NCI-H748 (cell line): Measurements from ENCODE around the gene ZSCAN10.

Experiments
- DNase-seq: peaks from one replicate; lab custom pipeline; 2025; ENCODE audit not compliant: unreplicated experiment; lab: John Stamatoyannopoulos, UW

Gene ZSCAN10

DNA sequence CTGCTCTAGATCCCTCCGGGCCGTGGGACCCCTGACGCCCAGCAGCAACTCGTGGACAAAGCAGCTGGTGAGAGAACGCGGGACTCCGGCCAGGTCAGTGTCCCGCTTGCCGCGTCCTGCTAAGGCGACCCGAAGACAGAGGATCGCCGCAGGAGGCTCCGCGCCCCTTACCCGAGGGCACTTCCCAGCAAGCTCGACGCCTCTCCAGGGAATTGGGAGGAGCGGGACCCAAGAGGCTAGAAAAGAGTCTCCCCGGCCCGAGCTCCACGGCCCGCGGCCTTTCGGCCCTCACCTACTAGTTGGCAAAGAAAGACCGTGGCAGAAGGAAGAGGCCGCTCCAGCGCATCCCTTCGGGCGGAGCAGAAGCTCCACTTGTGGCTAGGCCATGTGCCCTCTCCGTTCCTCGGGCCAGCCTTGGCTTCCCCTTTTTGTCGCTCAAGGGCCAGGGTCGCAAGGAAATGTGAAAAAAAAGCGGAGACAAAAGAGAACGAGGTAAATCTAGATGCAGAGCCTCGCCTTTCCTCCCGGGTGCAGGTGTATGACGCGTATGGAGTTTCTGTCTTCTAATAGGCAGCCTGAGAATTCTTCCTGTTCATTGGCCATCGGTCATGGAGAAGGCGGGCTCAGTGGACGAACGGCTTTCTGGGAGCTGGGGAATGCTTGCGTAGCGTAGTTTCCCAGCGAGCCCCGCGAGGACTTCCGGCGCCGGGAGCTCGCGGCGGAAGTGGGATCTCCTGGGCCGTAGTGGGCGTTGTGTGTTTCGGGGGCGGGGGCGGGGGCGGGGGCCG is 35.4 kb upstream of the ZSCAN10 start, which contains the start of gene ZNF213:
Gene ZNF213 (plus strand): TSS at position 692 of the 788 bp plus-strand sequence. CDS start 2,252 bp downstream, outside the sequence.
- peak; percentile 97 for DNase-seq

DNA sequence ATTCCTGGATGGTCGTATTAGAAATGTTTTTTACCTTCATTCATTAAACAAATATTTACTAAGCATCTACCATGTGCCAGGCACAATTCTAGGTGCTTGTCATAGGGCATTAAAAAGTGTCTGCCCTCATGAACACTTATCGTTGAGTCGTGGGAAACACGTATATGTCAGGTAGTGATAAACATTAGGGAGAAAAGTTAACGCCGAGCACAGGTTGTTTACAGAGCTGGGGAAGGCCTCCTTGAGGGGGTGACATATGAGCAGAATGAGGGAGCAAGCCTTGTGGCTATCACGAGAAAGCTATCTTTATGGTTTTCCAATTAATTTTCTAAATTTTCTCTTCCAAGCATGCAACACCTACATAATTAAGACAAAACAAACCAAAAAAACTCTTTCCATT is 34.8 kb upstream of the ZSCAN10 start:
- DNase-seq = no peak

DNA sequence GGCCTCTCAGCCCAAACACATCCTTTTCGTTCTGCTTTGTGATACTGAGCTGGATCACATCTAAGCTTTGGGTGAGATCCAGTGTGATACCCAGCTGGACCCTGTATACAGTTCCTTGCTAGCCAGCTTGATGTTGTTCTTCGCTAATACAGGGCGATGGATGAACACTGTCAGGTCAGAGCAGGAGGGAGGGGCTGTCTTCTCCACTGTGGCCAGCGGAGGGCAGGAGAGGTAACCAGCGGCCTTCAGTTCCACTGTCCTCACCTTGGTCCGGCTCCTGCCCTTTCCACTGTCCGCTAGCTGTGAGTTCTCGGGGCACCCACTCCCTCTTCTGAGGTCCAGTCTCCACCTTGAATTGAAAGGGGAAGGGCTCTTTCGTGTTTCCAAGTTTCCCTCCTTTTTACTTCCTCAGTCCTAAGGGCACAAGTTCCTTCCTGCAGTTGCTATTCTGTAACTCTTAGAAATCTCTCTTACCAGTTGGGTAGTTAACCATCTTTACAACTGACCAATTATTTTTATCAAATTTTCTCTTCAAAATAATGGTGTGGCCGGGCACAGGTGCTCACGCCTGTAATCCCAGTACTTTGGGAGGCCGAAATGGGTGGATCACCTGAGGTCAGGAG is 32.8 kb upstream of the ZSCAN10 start:
- peak; percentile 39 for DNase-seq

DNA sequence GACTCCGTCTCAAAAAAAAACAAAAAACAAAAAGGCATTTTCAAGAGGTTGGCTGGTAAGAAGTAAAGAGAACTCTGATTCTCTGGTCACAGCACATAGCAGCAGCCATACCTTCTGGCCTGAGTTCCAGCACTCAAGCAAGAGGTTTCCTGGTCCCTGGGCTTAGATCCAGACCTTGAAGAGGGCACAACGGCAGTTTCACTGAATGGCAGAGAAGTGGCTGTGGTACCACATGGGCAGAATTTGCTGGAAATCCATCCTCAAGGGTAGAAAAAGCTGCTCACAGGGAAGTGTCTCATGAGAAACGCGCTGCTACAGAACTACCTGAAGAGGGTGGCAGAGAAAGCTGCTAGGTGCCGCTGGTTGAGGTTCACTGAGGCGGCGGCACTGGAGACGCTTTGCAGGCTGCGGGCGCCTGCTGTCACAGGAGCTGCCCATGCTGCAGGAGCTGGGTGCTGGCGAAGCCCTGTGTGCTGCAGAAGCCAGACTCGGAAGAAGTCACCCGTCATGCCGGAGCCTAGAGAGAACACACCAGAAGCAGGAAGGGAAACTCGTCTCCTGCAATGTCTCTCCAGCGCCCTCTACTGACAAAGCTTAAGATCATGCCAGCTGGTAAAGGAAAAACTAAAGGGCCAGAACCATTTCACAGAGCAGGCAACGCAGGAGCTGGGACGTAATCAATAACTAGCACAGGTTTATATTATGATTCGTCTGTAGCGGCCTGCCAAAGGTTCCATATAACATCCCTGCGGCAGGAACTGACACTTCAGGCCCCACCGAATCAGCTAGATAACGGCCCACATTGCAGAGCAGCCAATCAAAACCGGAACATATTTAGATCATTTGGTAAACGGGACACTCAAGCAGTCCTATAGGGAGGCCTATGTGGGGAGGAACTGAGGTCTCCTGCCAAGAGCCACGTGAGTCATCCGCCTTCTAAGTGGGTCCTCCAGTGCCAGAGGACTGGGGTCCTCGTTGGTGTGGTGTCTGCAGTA is 30.3 kb upstream of the ZSCAN10 start:
- peak; percentile 80 for DNase-seq

DNA sequence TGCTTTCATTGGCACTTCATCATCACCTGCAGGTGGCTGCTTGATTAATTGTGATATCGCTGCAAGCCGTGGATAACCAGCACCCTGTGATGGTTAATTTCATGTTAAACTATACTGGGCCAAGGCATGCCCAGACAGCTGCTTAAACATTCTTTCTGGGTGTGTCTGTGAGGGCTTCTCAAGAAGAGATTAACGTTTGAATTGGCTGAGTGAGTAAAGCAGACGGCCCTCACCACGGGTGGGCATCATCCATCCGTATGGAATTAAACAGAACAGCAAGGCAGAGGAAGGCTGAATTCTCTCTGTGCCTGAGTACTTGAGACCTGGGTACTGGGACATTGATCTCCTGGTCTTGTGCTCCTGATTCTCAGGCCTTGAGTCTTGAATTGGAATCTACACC is 28.7 kb upstream of the ZSCAN10 start:
- DNase-seq = peak; percentile 69

DNA sequence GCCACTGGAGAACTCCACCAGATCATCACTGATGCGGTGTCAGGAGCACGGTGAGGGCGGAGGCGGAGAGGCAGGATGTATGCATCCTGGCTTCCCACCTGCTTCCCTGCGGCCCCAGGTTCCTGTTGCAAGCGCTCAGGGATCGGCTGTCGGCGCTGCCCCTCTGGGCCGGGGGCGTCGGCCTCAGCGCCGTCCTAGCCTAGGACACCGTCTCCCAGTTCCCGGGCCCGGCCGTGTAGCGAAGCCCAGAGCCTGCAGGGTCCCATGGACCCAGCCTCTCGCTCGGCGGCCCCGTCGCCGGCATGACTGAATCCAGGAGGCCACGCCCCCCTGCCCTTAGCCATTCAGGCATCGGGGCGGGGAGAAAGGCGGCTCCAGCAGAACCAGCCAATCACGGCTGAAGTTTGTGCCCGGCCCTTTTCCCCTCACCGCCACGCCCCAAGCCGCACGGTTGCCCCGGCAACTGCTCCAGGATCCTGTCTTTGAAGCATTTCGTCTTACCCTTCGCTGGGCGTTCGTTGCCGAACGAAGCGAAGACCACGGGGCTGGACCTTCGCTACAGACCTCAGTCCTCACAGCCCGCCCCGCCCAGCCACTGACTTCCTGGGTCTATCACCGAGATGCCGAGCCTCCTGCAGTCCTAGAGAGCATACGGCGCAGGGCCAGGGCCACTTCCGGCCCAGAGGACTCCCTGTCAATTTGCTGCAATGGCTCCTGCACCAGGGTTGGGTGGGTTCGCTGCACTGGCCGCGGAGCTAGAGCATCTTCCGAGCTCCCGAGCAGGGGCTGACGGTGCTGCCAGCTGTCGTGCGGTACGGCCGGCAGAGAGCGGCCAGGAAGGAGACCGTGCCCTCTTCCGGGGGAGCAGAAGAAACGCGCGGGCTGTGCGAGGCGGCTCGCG is 25.1 kb upstream of the ZSCAN10 start:
- DNase-seq = peak; percentile 94

DNA sequence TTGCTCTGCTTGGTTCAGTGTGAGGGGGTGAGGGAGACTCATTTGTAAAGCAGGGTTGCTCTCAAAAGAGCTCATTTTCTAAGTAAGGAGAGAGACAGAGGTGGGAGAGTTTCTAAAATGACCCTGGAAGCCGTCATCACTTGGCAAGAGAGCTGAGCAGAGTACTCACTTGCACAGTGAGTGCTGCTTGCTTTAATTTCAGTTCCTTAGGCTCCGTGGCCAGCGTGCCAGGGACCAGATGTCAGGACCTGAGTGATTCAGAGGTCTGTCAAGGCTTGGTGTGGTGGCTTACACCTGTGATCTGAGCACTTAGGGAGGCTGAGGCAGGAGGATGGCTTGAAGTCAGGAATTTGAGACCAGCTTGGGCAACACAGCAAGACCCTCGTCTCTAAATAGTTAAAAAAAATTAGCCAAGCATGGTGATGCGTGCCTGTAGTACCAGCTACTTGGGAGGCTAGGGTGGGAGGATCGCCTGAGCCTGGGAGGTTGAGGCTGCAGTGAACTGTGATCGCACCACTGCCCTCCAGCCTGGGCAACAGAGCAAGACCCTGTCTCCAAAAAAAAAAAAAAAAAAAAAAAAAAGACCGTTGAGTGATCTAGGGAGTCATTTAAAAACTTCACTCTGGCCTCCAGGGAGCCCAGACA is 24.0 kb upstream of the ZSCAN10 start:
- no peak for DNase-seq

DNA sequence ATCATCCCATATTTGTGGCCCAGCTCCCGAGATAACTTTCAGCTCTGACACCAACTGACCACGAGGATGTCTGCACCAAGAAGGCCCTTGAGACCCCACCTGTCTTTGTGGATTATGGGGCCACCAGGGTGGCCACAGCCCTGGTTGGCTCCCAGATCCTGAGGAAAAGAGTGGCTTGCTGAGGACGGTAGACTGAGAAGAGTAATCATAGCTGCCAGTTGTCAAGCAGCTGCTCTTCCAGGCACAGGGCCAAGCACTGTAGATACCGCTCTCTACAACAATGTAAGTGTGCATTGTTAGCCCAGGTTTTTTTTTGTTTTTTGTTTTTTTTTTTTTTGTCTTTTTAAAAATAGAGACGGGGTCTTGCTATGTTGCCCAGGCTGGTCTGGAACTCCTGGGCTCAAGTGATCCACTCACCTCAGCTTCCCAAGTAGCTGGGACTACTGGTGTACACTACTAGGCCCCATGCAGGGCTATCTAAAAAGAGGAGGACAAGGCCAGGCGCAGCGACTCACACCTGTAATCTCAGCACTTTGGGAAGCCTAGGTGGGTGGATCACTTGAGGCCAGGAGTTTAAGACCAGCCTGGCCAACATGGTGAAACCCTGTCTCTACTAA is 22.9 kb upstream of the ZSCAN10 start:
- no peak for DNase-seq

DNA sequence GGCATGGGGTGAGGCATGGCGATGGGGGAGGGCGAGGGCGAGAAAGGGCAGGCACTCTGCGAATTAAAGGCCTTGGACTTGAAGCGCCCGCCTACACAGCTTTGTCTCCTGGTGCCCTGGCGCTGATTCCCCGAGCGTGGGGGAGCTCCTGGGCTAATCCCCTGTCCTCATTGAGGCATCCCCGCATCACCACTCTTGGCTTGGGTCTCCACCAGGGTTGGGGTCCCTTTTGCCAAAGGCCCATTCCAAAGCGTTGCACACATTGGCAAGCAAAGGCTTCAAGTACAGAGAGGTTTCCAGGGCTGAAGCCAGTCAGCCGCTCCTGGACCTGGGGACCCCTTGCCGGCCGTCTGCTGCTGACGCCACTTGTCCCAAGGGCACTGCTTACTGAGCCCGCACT is 21.3 kb upstream of the ZSCAN10 start:
- DNase-seq = no peak

DNA sequence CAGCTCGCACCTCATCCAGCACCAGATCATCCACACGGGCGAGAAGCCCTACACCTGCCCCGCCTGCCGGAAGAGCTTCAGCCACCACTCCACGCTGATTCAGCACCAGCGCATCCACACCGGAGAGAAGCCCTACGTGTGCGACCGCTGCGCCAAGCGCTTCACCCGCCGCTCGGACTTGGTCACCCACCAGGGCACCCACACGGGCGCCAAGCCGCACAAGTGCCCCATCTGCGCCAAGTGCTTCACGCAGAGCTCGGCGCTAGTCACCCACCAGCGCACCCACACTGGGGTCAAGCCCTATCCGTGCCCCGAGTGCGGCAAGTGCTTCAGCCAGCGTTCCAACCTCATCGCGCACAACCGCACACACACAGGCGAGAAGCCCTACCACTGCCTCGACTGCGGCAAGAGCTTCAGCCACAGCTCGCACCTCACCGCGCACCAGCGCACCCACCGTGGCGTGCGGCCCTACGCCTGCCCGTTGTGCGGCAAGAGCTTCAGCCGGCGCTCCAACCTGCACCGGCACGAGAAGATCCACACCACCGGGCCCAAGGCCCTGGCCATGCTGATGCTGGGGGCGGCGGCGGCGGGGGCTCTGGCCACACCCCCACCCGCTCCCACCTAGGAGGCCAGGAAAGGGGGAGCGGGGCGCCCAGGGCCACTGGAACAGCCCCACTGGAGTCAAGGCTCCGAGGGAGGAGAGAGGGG is 20.8 kb upstream of the ZSCAN10 start:
- no peak for DNase-seq

DNA sequence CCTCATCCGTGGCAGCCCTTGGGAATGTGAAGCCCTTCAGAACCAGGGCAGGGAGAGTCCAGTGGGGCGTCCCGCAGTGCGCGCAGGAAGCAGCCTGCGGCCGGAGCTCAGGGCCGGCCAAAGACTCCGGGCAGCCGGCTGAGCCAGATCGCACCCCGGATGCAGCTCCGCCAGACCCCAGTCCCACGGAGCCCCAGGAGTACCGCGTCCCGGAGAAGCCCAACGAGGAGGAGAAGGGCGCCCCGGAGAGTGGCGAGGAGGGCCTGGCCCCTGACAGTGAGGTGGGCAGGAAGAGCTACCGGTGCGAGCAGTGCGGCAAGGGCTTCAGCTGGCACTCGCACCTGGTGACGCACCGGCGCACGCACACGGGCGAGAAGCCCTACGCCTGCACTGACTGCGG is 20.2 kb upstream of the ZSCAN10 start:
- no peak for DNase-seq

DNA sequence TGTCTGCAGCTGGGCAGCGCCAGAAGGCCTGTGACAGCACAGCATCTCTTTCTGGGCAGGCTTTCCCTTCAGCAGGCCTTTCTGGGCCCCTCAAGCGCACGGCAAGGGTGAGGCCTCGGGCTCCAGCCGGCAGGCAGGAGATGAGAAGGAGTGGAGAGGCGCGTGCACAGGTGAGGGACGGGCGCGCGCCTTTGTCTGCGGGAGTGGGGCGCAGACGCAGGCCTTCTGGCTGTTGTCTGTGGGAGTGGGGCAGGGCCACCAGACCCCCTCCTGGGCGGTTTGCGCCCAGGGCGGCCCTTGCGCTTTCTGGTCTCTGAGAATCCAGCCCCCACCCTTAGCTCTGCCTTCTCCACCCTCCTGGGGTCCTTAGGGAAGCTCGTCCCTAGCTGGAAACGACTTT is 19.8 kb upstream of the ZSCAN10 start:
- DNase-seq = no peak

DNA sequence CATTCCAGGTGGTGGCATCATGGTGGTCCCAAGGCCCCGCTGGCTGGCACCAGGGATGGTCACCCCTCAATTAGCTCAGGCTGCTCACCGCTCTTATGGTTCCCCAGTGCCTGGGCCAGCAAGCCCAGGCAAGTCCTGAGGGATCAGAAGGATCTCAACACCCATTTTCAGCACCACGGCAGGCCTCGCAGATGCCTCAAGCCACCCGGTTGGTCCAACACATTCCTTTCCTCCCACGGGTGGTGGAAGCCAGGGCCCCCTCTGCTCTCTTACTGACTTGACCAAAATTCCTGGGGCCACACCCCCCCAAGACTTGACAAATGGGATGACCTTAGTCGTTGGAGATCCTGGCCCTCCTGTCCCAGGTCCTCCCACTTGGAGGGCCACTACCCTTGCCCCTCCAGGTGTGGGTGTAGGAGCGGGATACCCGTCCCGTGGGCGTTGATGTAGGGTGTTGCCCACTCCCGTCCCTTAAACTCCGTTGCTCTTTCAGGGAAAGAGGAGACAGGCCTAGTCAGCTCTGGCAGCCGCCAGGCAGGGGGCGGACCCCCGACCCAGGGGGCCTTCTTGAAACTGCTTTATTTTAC is 19.2 kb upstream of the ZSCAN10 start:
- DNase-seq = no peak

DNA sequence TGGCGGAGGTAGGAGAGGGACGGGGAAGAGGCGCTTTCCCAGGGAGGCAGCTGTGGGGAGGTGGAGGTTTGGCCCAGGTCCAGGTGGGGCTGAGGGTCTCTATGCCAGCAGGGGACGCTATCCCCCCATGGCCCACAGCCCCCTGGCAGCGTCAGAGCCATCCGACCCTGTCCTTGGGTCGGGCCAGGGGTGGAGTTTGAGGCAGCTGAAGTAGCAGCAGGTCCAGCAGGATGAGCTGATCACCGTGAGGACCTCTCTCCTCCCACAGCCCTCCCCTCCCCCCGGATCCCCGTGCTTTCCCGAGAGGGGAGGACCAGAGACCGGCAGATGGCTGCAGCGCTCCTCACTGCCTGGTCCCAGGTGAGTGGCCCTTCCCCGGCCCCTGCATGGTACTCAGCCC is 16.5 kb upstream of the ZSCAN10 start:
- DNase-seq = no peak

DNA sequence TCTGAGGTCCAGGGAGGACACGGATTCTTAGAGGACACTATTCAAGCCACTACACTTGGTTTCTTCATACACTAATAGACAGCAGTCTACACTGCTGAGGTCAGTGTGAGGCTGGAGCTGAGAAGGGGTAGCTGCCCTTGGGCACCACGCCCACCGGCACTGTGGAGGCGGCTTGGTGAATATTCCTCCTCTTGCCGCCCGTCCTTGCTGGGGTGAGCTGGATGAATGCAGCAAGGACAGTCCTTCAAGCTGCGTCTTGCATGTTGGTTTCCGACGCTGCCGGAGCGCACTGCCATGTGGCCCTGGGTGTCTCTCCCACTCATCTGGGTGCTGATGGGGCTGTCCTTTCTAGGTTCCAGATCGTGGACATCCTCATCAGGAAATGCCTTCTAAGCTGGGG is 15.9 kb upstream of the ZSCAN10 start:
- DNase-seq = no peak

DNA sequence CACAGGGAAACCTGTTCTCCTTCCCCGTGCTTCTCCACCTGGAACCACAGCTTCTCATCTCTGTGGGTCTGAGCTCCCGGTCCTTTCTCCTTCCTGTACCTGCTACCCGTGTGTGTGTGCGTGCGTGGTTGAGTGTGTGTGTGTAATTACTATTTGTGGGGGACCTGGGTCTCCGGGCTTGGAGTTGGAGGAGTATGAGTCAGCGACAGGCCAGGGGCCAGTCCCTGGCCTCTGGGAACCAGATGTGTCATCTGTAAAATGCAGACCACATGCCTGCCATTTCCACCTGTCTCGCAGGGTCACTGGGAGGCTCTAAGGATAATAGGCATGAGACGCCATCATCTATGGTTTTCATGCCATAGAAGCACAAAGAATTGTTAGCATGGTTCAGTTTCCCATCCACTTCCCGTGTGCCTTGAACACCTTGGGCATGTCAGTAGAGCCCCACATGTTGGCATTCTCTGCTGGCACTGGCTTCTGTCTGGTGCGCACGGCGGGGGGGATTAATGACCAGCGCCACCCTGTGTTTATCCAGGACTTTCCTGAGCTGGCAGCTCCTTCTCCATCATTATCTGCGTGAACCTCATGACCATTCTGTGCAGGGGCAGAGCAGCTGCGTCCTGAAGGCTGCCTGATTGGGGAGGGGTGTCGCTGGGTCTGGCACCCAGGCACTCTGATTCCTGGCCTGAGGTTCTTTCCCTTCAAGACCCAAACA is 14.8 kb upstream of the ZSCAN10 start:
- no peak for DNase-seq

DNA sequence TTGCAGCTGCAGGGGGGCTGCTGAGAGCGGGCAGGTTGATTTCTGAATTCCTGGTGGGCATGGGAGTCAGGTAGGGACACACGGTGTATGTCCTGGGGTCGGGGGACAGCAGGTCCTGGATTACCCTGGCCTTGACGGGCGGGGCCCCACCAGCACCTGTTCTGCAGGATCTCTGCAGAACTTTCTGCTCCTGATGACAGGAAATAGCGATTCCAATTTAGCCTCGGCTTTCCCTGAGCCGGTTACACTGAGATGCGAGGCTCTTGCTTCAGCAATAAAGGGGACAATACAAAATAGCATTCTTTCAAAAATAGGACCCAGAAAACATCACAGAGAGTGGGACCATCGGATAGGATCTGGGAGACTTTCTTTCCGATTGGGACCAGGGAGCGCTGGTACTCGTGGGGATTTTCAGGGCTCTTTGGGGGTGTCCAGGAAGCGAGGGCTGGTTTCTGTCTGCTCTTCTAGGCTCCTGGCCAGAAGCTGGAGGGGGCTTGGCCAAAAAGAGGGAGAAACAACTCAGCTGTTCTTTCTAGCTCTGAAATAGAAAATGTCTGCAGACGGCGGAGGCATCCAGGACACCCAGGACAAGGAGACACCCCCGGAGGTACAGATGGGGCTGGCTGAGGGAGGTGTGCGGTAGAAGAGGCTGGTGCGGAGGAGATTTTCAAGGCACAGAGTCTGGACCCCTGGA is 13.9 kb upstream of the ZSCAN10 start:
- DNase-seq = no peak
